GM12875 (cell line): ENCODE data around the gene SORCS1.

Experiments
- H3K4me3 ChIP-seq: one replicate; pipeline ENCODE4 v1.5.1; 2011; ENCODE audit warnings: low read depth, low read length, control low read depth
- TF ChIP-seq, protein P1 (sequence below): IDR thresholded peaks from 2 replicates; pipeline ENCODE4 v1.5.1; 2011; ENCODE audit warnings: low read depth, mild to moderate bottlenecking, control low read depth, inconsistent platforms, low read length, moderate library complexity, borderline replicate concordance; ENCODE audit not compliant: insufficient read depth

The SORCS1 gene

DNA sequence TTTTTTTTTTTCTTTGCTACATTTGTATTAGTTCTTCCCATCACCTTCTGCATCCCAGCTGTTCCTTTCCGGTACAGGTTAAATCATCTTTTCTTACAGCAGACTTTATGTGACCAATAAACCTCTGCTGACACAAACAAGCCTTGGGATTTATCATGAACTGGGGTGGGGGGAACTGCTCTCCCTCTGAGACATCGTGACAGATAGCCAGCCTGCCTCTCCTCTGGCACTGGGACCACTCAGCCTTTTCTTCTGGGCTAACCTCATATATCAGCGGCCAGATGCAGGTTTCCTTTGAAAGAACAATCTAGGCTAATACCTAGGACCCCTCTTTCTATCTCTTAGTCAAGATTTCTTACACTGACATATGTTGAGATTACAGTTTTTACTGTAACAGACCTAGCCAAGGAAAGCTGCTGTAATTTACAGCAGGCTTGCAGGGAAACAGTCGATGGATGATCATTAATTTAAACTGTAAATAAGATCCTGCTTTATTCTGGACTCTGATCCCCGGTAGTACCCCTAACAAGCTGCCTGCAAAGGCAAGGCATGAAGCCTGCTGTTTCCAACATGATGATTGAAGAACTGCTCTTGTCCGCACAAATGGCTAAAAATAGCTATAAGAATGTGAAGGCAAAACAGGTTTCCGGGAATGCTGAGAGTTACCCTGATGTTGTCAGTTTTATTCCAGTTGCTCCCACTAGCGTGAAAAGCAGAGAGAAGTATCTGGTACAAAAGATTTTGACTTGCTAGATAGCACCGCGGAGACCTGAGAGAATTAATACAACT is 338.7 kb downstream of the SORCS1 start:
- H3K4me3 ChIP-seq, result no peak overlapping the region
- TF ChIP-seq, protein P1, sequence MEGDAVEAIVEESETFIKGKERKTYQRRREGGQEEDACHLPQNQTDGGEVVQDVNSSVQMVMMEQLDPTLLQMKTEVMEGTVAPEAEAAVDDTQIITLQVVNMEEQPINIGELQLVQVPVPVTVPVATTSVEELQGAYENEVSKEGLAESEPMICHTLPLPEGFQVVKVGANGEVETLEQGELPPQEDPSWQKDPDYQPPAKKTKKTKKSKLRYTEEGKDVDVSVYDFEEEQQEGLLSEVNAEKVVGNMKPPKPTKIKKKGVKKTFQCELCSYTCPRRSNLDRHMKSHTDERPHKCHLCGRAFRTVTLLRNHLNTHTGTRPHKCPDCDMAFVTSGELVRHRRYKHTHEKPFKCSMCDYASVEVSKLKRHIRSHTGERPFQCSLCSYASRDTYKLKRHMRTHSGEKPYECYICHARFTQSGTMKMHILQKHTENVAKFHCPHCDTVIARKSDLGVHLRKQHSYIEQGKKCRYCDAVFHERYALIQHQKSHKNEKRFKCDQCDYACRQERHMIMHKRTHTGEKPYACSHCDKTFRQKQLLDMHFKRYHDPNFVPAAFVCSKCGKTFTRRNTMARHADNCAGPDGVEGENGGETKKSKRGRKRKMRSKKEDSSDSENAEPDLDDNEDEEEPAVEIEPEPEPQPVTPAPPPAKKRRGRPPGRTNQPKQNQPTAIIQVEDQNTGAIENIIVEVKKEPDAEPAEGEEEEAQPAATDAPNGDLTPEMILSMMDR, result no peak

DNA sequence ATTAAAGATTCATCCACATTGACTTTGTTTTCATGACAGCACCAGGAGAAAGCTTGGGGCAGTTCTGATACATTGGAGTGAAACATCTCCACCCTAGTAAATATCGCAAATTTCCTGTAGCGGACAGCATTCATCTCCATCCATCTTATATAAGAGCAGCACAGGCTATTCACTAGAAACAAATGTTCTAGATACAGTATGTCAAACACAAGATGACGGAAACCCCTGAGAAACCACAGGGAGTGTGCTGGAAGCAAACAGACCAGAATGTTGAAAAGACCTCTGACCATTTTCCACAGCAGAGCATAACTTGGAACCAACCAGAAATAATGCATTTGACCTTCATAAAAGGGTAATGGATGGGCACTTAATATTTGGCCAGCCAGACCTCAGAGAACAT is 343.9 kb downstream of the SORCS1 start:
- TF ChIP-seq, protein P1, result no peak
- no peak overlapping the region for H3K4me3 ChIP-seq

DNA sequence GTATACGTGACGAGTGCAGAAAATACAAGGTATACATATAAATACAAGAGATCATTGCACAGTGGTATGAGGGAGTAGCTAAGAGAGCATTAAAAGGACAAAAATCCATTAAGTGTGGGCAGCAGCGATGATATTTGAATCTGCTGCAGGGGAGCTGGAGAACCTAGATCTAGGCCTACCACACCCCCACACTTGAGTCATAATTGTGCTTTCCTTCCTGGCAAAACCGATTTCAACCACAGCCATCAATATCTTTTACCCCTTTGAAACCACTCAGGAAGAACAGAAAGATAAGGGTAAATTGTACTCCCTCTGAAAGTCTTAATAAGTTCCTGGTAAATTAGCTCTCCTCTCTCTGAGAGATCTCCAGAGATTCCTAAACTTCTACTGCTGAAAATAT is 345.0 kb downstream of the SORCS1 start:
- TF ChIP-seq, protein P1, result no peak
- no peak overlapping the region for H3K4me3 ChIP-seq

DNA sequence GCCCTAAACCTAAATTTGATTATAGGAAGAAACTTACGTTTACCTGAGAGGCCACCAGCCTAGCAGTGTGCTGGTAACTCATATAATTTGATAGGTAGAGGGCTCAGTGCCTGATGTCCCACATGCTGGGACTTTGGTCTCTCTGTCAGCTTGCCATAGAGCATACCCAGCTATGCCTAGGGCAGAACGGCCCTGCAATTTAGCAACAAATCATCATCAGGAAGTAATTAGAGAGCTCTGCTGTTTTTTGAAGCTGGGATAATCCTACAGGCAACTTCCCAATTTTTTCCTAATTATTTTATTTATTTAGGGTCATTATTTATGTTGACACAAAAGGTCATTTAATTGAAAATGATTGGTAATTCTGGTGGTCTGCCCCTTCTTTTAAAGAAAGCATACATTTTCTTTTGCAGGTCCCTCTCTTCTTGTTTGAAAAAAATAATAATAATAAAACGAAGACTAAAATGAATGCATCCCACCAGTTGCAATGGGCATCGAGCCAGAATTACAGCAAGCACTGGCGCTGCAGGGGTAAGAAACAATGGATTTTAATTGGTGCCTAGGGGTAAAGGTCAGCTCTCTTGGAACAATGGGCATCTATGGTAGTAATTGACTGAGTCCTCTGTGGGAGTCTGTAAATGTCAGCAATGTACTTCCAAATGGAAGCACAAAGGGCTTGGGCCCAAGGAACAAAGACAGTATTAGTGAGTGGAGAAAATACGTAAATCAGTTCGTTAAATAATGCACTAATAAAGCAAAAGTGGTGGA is 348.0 kb downstream of the SORCS1 start:
- TF ChIP-seq, protein P1, result no peak
- H3K4me3 ChIP-seq, result no peak overlapping the region

DNA sequence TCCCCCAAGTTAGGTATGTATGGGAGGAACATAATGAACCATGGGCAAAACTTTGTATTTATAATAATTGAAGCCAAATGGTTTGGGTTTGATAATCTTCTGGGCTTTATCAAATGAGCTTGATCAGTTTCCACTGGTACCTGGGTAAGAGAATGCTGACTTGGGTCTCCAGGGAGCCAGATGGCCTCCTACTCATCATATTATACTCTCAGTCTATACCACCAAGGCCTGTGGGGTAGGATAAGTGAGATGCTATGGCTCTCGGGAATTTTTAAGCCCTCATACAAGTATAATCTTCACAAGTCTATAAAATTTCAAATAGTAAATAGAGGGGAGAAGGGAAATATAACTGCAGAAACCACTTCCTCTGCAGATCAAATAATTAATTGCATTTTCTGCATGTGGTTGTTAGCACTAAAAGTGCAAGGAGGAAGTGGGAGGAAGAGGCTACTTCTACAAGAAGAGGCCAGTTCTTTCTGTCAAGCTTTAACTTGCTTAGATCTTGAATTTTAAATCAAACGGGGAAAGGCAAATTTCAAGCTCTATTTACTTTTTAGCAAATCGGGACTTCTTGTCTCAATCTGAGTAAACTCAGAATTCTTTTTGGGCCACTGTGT is 349.0 kb downstream of the SORCS1 start:
- TF ChIP-seq, protein P1, result no peak
- H3K4me3 ChIP-seq, result no peak overlapping the region

DNA sequence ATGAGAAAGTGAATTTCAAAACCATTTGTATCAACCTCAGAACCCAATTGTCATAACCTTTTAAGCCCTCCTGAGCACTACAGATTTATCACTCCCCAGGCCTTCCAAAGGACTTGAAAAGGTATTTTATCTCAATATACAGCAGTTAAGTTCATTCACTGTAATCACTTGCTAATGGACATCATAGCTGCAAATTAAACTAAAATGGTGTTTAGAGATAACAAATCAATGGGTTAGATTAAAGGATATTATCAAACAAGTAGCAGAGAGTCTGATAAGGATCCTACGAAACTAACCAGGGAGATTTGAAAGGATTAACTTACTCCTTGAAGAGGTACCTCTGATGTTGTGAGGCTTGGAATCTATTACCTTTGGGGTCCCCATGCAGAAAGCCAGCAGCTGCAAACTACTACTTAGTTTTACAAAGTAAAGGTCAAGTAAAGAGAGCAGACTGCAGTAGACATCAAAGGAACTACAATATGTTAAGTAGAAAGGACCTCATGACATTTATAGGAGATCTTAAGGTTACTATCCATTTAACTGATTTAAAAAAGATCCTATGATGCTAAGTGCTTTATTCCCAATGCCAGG is 359.4 kb downstream of the SORCS1 start:
- no peak overlapping the region for H3K4me3 ChIP-seq
- TF ChIP-seq, protein P1, result no peak

DNA sequence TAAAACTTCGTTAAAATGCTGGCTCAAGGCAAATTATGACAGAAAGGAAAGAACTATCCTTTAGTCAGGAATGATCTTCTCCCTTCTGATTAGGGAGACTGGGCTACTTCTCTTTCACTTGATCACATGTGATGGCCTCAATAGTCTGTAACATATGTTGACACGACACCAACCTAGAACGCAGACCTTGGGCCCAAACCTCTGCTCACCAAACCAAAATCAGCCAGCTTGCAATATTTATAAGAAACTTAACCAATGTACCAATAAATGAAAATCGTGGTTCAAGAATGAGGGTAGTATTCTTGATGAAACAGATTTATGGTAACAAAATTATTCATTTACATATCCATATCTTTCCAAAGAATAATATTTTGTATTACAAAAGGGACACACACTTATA is 361.6 kb downstream of the SORCS1 start:
- H3K4me3 ChIP-seq, result no peak overlapping the region

More for the DNA sequence above, 361.6 kb downstream of the SORCS1 start:
- TF ChIP-seq, protein P1, result no peak
